ENCODE data around the gene RPS25. TPM values are rescaled to one million over a fixed set of nuclear protein-coding genes. Genes with fewer than 3 reads are reported as not detected.
A peak's percentile ranks its signal among the peaks of the same experiment; 100 is the strongest.
"Not testable (repeated sequence)": the region's sequence is repeated elsewhere in the genome, so short reads cannot be mapped to it uniquely, and the experiment has no call there.

Gene RPS25

GRCh38 chr11:118971646-118972045, 46.5 kb downstream of the RPS25 start, which contains the start of gene FOXR1:
Gene FOXR1 (plus strand): TSS chr11:118971761. CDS start chr11:118971932, 171 bp downstream.
- Histone ChIP-seq H4K91ac (ENCODE audit: low read depth, low read length, poor library complexity) (no peak within 1 kb of the TSS), H3K4ac (ENCODE audit: low read length) (no peak within 1 kb of the TSS), H2BK120ac (ENCODE audit: low read depth, low read length) (no peak within 1 kb of the TSS), H3K14ac (ENCODE audit: low read length) (no peak within 1 kb of the TSS), H3K27me3 (ENCODE audit: control insufficient read depth in 3 of 3, insufficient read depth in 3 of 3, low read depth in 1 of 3, low read length in 3 of 3) (no peaks in the 10 kb centered on the region), H4K8ac (ENCODE audit: low read depth, low read length) (peak within 1 kb of the TSS; percentile 65), H3K36me3 (replicated peaks in 1 of 2; ENCODE audit: control insufficient read depth in 2 of 2, insufficient read depth in 2 of 2, low read length in 2 of 2) (no peaks in the 10 kb centered on the region), H3K4me3 (ENCODE audit: low read length in 2 of 2) (no peak within 1 kb of the TSS), H3K23ac (ENCODE audit: low read depth, low read length, poor library complexity) (no peak within 1 kb of the TSS), H3K9me3 (replicated peaks in 1 of 2; ENCODE audit: control insufficient read depth in 2 of 2, insufficient read depth in 1 of 2, low read depth in 1 of 2, low read length in 2 of 2) (no peaks in the 10 kb centered on the region), H3K79me1 (ENCODE audit: low read depth, low read length) (no peaks in the 10 kb centered on the region), H2AK5ac (ENCODE audit: low read depth, low read length) (peak within 1 kb of the TSS; percentile 86), H2BK12ac (ENCODE audit: low read length) (no peak within 1 kb of the TSS), H2BK15ac (ENCODE audit: low read length) (no peak within 1 kb of the TSS), H3K27ac (replicated peaks; ENCODE audit: low read length) (no peak within 1 kb of the TSS), H3K18ac (ENCODE audit: low read length) (peak within 1 kb of the TSS; percentile 71), H2AFZ (ENCODE audit: low read length) (no peak within 1 kb of the TSS), H3K4me2 (ENCODE audit: insufficient read depth, low read length, poor library complexity, severe bottlenecking) (no peak within 1 kb of the TSS), H2BK5ac (ENCODE audit: low read length) (no peak within 1 kb of the TSS), H3K4me1 (ENCODE audit: control insufficient read depth in 2 of 2, insufficient read depth in 1 of 2, low read depth in 1 of 2, low read length in 2 of 2) (peaks cover 0 to 4% of the 10 kb centered on the region in 2 donors), H3K9ac (ENCODE audit: low read depth, low read length, poor library complexity) (no peak within 1 kb of the TSS)
- DNase-seq (ENCODE audit: low spot score): no peak
- no CpG with 5 or more reads among the region's 33 CpGs for WGBS, 2 donors (ENCODE audit: extremely low coverage in 2 of 2, insufficient read length in 2 of 2, insufficient replicate concordance in 1 of 2)

GRCh38 chr11:118969508-118969907, 48.6 kb downstream of the RPS25 start:
- not testable (repeated sequence) for H3K4ac ChIP-seq (ENCODE audit: low read length); H2BK15ac ChIP-seq (ENCODE audit: low read length); H2AFZ ChIP-seq (ENCODE audit: low read length); H2BK120ac ChIP-seq (ENCODE audit: low read depth, low read length); H3K27me3 ChIP-seq (ENCODE audit: control insufficient read depth in 3 of 3, insufficient read depth in 3 of 3, low read depth in 1 of 3, low read length in 3 of 3); H3K4me1 ChIP-seq (ENCODE audit: control insufficient read depth in 2 of 2, insufficient read depth in 1 of 2, low read depth in 1 of 2, low read length in 2 of 2); H2AK5ac ChIP-seq (ENCODE audit: low read depth, low read length); H3K79me1 ChIP-seq (ENCODE audit: low read depth, low read length); H3K18ac ChIP-seq (ENCODE audit: low read length); H4K8ac ChIP-seq (ENCODE audit: low read depth, low read length); H4K91ac ChIP-seq (ENCODE audit: low read depth, low read length, poor library complexity); H3K4me3 ChIP-seq (ENCODE audit: low read length in 2 of 2); H2BK5ac ChIP-seq (ENCODE audit: low read length); H3K9me3 ChIP-seq (replicated peaks in 1 of 2; ENCODE audit: control insufficient read depth in 2 of 2, insufficient read depth in 1 of 2, low read depth in 1 of 2, low read length in 2 of 2); H3K36me3 ChIP-seq (replicated peaks in 1 of 2; ENCODE audit: control insufficient read depth in 2 of 2, insufficient read depth in 2 of 2, low read length in 2 of 2); H3K4me2 ChIP-seq (ENCODE audit: insufficient read depth, low read length, poor library complexity, severe bottlenecking); DNase-seq (ENCODE audit: low spot score); H3K9ac ChIP-seq (ENCODE audit: low read depth, low read length, poor library complexity); H3K14ac ChIP-seq (ENCODE audit: low read length); H3K23ac ChIP-seq (ENCODE audit: low read depth, low read length, poor library complexity); H3K27ac ChIP-seq (replicated peaks; ENCODE audit: low read length); H2BK12ac ChIP-seq (ENCODE audit: low read length)
- no CpG with 5 or more reads among the region's 2 CpGs for WGBS, 2 donors (ENCODE audit: extremely low coverage in 2 of 2, insufficient read length in 2 of 2, insufficient replicate concordance in 1 of 2)

Small RNA genes lying within 50 kb of the gene (small RNA-seq; reads per million reads assigned to genes)
- not detected for gene AP003392.2 (ENCODE audit: insufficient read depth)
- not detected for gene RF00017 (ENCODE audit: insufficient read depth)
- not detected for gene RF00019 (ENCODE audit: insufficient read depth)
